Neuron (in vitro differentiated cells): ENCODE results near the gene ABCC1.
"Not testable (repeated sequence)": the region's sequence is repeated elsewhere in the genome, so short reads cannot be mapped to it uniquely, and the experiment has no call there.

Experiments used
- H2AFZ ChIP-seq: one replicate; pipeline ENCODE4 v1.6.1; 2013; ENCODE audit warnings: low read depth, mild to moderate bottlenecking, inconsistent platforms, low read length, moderate library complexity
- H3K27me3 ChIP-seq: one replicate; pipeline ENCODE4 v1.6.1; 2013; ENCODE audit warnings: low read length; ENCODE audit not compliant: insufficient read depth
- H3K36me3 ChIP-seq: one replicate; pipeline ENCODE4 v1.6.1; 2013; ENCODE audit warnings: low read length; ENCODE audit not compliant: insufficient read depth
- H3K4me1 ChIP-seq: one replicate; pipeline ENCODE4 v1.6.1; 2013; ENCODE audit warnings: low read length; ENCODE audit not compliant: insufficient read depth
- H3K4me3 ChIP-seq: 2 replicates; pipeline ENCODE4 v1.5.1; 2013; ENCODE audit warnings: mild to moderate bottlenecking, low read length, moderate library complexity
- H3K9me3 ChIP-seq: one replicate; pipeline ENCODE4 v1.6.1; 2013; ENCODE audit warnings: low read length

ABCC1 gene

GRCh38 chr16:15951852-15952251 lies 2.4 kb downstream of the ABCC1 start:
- no peak overlapping the region for H3K4me3 ChIP-seq
- H3K4me1 ChIP-seq: peaks cover 16% of the 10 kb centered on the region
- H3K36me3 ChIP-seq: no peaks in the 10 kb centered on the region
- no peak overlapping the region for H2AFZ ChIP-seq
- peaks cover 2% of the 10 kb centered on the region for H3K27me3 ChIP-seq
- H3K9me3 ChIP-seq: no peaks in the 10 kb centered on the region

GRCh38 chr16:15952265-15952711 lies 2.9 kb downstream of the ABCC1 start:
- Histone ChIP-seq H3K27me3 (peaks cover 2% of the 10 kb centered on the region), H3K4me3 (no peak overlapping the region), H3K36me3 (no peaks in the 10 kb centered on the region), H2AFZ (no peak overlapping the region), H3K4me1 (peaks cover 16% of the 10 kb centered on the region), H3K9me3 (no peaks in the 10 kb centered on the region)

DNA sequence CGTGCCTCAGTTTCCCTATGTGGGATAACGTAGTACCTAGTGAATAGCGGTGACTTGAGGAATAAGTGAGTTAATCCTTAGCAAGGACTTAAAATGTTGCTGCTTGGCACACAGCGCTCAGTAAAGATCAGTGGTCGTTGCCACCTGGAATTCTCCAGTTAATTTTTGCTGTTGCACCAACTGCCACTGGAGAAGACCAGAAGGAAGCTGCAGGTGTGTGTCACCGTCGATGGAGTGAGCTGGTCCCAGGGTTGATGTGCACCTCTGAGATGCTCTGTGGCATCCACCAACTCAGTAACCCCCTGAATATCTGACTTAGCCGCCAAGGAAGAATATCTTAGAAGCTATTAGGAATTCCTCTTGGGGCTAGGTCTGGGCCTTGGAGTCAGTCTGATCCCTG lies 4.1 kb downstream of the ABCC1 start:
- Histone ChIP-seq H2AFZ (no peak overlapping the region), H3K4me3 (no peak overlapping the region), H3K27me3 (peaks cover 2% of the 10 kb centered on the region), H3K4me1 (peaks cover 16% of the 10 kb centered on the region), H3K9me3 (no peaks in the 10 kb centered on the region), H3K36me3 (no peaks in the 10 kb centered on the region)

- no peak overlapping the region for H3K4me3 ChIP-seq
- no peaks in the 10 kb centered on the region for H3K9me3 ChIP-seq
- peaks cover 14% of the 10 kb centered on the region for H3K4me1 ChIP-seq
- H3K36me3 ChIP-seq: no peaks in the 10 kb centered on the region
- no peak overlapping the region for H2AFZ ChIP-seq
- H3K27me3 ChIP-seq: peaks cover 2% of the 10 kb centered on the region
Observed at GRCh38 chr16:15953929-15954813, 4.8 kb downstream of the ABCC1 start.

DNA sequence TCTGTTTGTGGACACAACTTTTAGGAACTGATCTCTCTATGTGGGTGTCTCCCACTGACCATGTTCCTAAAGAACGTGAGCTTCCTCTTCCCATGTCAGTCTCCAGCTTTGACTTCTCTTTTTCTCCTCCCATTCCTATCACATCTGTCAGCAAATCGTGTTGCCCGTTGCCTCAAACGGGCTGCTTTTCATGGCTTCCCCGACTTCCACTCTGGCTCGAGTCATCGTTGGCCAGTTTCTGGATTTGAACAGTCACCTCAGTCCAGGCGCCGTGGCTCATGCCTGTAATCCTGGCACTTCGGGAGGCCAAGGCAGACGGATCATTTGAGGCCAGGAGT lies 5.4 kb downstream of the ABCC1 start:
- H2AFZ ChIP-seq: no peak overlapping the region
- H3K9me3 ChIP-seq: no peaks in the 10 kb centered on the region
- peaks cover 2% of the 10 kb centered on the region for H3K27me3 ChIP-seq
- peaks cover 13% of the 10 kb centered on the region for H3K4me1 ChIP-seq
- no peaks in the 10 kb centered on the region for H3K36me3 ChIP-seq
- H3K4me3 ChIP-seq: no peak overlapping the region

- no peaks in the 10 kb centered on the region for H3K36me3 ChIP-seq
- no peaks in the 10 kb centered on the region for H3K9me3 ChIP-seq
- H3K27me3 ChIP-seq: peaks cover 2% of the 10 kb centered on the region
- no peak overlapping the region for H2AFZ ChIP-seq
- no peak overlapping the region for H3K4me3 ChIP-seq
- H3K4me1 ChIP-seq: peaks cover 9% of the 10 kb centered on the region
Observed at GRCh38 chr16:15955425-15955824, 6.0 kb downstream of the ABCC1 start.

- not testable (repeated sequence) for H3K36me3 ChIP-seq, H3K4me3 ChIP-seq
Observed at GRCh38 chr16:15956106-15956505, 6.7 kb downstream of the ABCC1 start.

GRCh38 chr16:15958703-15959348 lies 9.4 kb downstream of the ABCC1 start:
- Histone ChIP-seq H3K4me3 (no peak overlapping the region), H3K36me3 (no peaks in the 10 kb centered on the region), H3K9me3 (peaks cover 4% of the 10 kb centered on the region), H2AFZ (no peak overlapping the region), H3K4me1 (no peaks in the 10 kb centered on the region), H3K27me3 (no peaks in the 10 kb centered on the region)

More at GRCh38 chr16:15956106-15956505, 6.7 kb downstream of the ABCC1 start:
- not testable (repeated sequence) for H3K27me3 ChIP-seq, H3K4me1 ChIP-seq, H3K9me3 ChIP-seq, H2AFZ ChIP-seq

DNA sequence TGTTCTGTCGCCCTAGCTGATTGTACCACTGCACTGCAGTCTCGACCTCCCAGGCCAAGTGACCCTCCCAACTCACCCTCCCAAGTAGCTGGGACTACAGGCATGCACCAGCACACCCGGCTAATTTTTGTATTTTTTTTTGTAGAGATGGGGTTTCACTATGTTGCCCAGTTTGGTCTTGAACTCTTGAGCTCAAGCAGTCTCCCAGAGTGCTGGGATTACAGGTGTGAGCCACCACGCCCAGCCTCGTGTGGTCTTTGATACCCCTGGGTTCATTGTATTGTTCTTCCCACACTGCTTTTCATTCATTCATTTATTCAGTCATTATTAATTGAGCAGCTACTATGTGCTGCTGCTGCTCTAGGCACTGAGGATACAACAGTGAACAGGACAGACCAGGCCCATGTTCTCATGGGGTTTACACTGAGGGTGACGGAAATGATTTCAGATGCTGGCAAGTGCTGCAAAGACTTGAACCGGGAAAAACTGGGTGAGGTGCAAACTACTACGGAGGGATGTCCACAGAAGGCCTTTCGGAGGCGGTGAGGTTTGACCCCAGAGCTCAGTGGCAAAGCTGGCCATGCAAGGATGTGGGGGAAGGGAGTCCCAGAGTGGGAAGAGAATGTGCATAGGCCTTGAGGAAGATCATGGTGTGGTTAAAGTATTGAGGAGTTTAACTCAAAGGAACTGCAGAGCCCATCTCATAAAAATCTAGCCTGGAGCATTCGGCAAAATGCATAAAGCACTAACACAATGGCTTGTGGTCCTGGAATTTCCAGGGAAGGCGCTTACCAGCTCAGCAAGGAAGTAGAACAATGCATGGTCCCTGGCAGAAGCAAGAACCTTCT lies 10.9 kb downstream of the ABCC1 start:
- Histone ChIP-seq H3K27me3 (no peaks in the 10 kb centered on the region), H3K9me3 (peaks cover 4% of the 10 kb centered on the region), H3K4me3 (no peak overlapping the region), H3K36me3 (no peaks in the 10 kb centered on the region), H3K4me1 (no peaks in the 10 kb centered on the region), H2AFZ (no peak overlapping the region)

DNA sequence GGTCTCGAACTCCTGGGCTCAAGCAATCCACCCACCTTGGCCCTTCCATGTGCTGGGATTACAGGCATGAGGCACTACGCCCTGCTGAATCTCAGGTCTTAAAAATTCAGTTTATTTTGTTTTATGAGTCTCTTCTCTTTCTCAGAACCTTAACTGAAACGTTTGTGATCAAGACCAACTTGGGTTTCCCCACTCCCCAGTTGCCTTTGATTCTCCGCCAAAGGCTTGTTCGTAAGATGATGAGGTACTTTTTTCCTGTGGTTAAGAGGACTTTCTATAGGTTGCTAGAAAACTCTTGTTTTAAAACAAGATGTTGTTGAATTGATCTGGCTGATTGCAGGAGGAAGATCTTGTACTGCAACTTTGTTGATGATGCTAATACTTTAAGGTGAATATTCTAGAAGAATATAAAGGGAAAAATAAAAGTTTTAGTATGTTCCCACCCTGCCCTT lies 11.7 kb downstream of the ABCC1 start:
- Histone ChIP-seq H3K4me1 (no peaks in the 10 kb centered on the region), H3K4me3 (no peak overlapping the region), H3K9me3 (peaks cover 4% of the 10 kb centered on the region), H3K36me3 (no peaks in the 10 kb centered on the region), H3K27me3 (no peaks in the 10 kb centered on the region), H2AFZ (no peak overlapping the region)

GRCh38 chr16:15961571-15962090 lies 12.2 kb downstream of the ABCC1 start:
- no peaks in the 10 kb centered on the region for H3K36me3 ChIP-seq
- H3K4me3 ChIP-seq: no peak overlapping the region
- no peaks in the 10 kb centered on the region for H3K4me1 ChIP-seq
- no peak overlapping the region for H2AFZ ChIP-seq
- no peaks in the 10 kb centered on the region for H3K27me3 ChIP-seq
- peaks cover 4% of the 10 kb centered on the region for H3K9me3 ChIP-seq

DNA sequence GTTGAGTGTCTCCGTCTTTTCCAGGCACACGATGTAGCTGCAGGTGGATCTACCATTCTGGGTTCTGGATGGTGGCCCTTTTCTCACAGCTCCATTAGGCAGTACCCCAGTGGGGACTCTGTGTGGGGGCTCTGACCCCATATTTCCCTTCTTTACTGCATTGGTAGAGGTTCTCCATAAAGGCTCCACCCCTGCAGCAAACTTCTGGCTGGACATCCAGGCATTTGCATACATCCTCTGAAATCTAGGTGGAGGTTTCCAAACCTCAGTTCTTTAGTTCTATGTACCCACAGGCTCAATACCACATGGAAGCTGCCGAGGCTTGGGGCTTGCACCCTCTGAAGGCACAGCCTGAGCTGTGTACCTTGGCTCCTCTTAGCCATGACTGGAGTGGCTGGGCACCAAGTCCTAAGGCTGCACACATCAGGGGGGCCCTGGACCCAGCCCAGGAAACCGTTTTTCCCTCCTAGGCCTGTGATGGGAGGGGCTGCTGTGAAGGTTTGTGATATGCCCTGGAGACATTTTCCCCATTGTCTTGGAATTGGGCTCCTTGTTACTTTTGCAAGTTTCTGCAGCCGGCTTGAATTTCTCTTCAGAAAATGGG lies 14.0 kb downstream of the ABCC1 start:
- Histone ChIP-seq H3K36me3 (no peaks in the 10 kb centered on the region), H2AFZ (no peak overlapping the region), H3K9me3 (peaks cover 4% of the 10 kb centered on the region), H3K4me1 (no peaks in the 10 kb centered on the region), H3K27me3 (no peaks in the 10 kb centered on the region), H3K4me3 (no peak overlapping the region)
